ENCODE measurements around the gene IER5L.
A peak's percentile ranks its signal among the peaks of the same experiment; 100 is the strongest.
"Not testable (repeated sequence)": the region's sequence is repeated elsewhere in the genome, so short reads cannot be mapped to it uniquely, and the experiment has no call there.

Gene IER5L

GRCh38 chr9:129138476-129139232 lies 39.4 kb downstream of the IER5L start:
- DNase-seq (ENCODE audit: low spot score), result peak; percentile 73

- DNase-seq (ENCODE audit: low spot score), result no peak
Observed at GRCh38 chr9:129138144-129138462, 40.0 kb downstream of the IER5L start.

- DNase-seq (ENCODE audit: low spot score), result no peak
Observed at GRCh38 chr9:129137292-129138143, 40.5 kb downstream of the IER5L start.

GRCh38 chr9:129136446-129137035 lies 41.5 kb downstream of the IER5L start:
- DNase-seq (ENCODE audit: low spot score), result no peak

GRCh38 chr9:129135476-129135875 lies 42.6 kb downstream of the IER5L start:
- no peak for DNase-seq (ENCODE audit: low spot score)

GRCh38 chr9:129133082-129133481 lies 45.0 kb downstream of the IER5L start:
- no peak for DNase-seq (ENCODE audit: low spot score)

- DNase-seq (ENCODE audit: low spot score), result peak; percentile 89
Observed at GRCh38 chr9:129131300-129132145, 46.5 kb downstream of the IER5L start.

GRCh38 chr9:129130791-129131190 lies 47.3 kb downstream of the IER5L start:
- no peak for DNase-seq (ENCODE audit: low spot score)

GRCh38 chr9:129130271-129130670 lies 47.8 kb downstream of the IER5L start:
- DNase-seq (ENCODE audit: low spot score), result not testable (repeated sequence)

- DNase-seq (ENCODE audit: low spot score), result no peak
Observed at GRCh38 chr9:129128689-129129088, 49.4 kb downstream of the IER5L start.

- no peak for DNase-seq (ENCODE audit: low spot score)
Observed at GRCh38 chr9:129126749-129127618, 51.1 kb downstream of the IER5L start.
